ENCODE data around the gene MLC1.

The MLC1 gene

GRCh38 chr22:50047346-50047745 lies 37.9 kb downstream of the MLC1 start:
- Histone ChIP-seq H3K36me3 (ENCODE audit: insufficient read depth) (no peaks in the 10 kb centered on the region), H4K20me1 (ENCODE audit: insufficient read depth) (no peaks in the 10 kb centered on the region), H3K4me3 (IDR thresholded peaks at IDR 0.05; ENCODE audit: insufficient read depth, low read depth, low read length) (no peak overlapping the region), H3K27ac (no peak overlapping the region), H3K4me2 (no peak overlapping the region), H2AFZ (ENCODE audit: low read depth) (no peak overlapping the region), H3K4me1 (ENCODE audit: low read depth, poor library complexity, severe bottlenecking) (no peaks in the 10 kb centered on the region), H3K79me2 (ENCODE audit: insufficient read depth, low read depth) (no peaks in the 10 kb centered on the region), H3K27me3 (ENCODE audit: insufficient read depth, low read depth) (peaks cover 2% of the 10 kb centered on the region; the same call in 1 of the 2 replicates), H3K9ac (no peak overlapping the region)
- TF ChIP-seq, protein P1, sequence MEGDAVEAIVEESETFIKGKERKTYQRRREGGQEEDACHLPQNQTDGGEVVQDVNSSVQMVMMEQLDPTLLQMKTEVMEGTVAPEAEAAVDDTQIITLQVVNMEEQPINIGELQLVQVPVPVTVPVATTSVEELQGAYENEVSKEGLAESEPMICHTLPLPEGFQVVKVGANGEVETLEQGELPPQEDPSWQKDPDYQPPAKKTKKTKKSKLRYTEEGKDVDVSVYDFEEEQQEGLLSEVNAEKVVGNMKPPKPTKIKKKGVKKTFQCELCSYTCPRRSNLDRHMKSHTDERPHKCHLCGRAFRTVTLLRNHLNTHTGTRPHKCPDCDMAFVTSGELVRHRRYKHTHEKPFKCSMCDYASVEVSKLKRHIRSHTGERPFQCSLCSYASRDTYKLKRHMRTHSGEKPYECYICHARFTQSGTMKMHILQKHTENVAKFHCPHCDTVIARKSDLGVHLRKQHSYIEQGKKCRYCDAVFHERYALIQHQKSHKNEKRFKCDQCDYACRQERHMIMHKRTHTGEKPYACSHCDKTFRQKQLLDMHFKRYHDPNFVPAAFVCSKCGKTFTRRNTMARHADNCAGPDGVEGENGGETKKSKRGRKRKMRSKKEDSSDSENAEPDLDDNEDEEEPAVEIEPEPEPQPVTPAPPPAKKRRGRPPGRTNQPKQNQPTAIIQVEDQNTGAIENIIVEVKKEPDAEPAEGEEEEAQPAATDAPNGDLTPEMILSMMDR (conservative IDR thresholded peaks at IDR 0.05; ENCODE audit: low read depth, low read length) = no peak

GRCh38 chr22:50046481-50047245 lies 38.6 kb downstream of the MLC1 start:
- no peaks in the 10 kb centered on the region for H3K36me3 ChIP-seq (ENCODE audit: insufficient read depth)
- H3K9ac ChIP-seq = no peak overlapping the region
- H3K4me2 ChIP-seq = no peak overlapping the region
- no peak overlapping the region for H3K27ac ChIP-seq
- H3K4me3 ChIP-seq (IDR thresholded peaks at IDR 0.05; ENCODE audit: insufficient read depth, low read depth, low read length) = no peak overlapping the region
- H3K79me2 ChIP-seq (ENCODE audit: insufficient read depth, low read depth) = no peaks in the 10 kb centered on the region
- no peaks in the 10 kb centered on the region for H3K4me1 ChIP-seq (ENCODE audit: low read depth, poor library complexity, severe bottlenecking)
- H4K20me1 ChIP-seq (ENCODE audit: insufficient read depth) = no peaks in the 10 kb centered on the region
- peaks cover 2% of the 10 kb centered on the region; the same call in 1 of the 2 replicates for H3K27me3 ChIP-seq (ENCODE audit: insufficient read depth, low read depth)
- no peak overlapping the region for H2AFZ ChIP-seq (ENCODE audit: low read depth)
- TF ChIP-seq, protein P1 (conservative IDR thresholded peaks at IDR 0.05; ENCODE audit: low read depth, low read length) = no peak

DNA sequence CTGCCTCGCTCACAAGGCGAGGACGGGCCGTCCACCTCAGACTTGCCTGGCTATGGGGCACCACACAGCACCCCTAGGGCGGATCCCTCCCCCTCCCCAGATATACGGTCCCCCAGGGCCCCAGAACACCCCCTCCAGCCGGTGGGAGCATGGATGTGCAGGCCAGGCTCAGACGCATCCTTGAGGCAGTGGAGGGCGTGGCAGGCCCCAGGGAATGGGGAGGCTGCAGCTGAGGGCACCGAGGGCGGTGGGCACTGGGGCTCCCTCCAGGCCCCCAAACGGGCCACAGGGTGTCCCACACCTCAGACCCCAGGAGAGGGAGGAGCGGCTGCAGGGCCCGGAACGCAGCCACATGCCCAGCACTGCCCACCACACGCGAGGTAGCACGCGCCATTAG lies 39.2 kb downstream of the MLC1 start:
- no peak overlapping the region for H3K4me2 ChIP-seq
- H3K27me3 ChIP-seq (ENCODE audit: insufficient read depth, low read depth) = no peaks in the 10 kb centered on the region
- H2AFZ ChIP-seq (ENCODE audit: low read depth) = no peak overlapping the region
- H3K27ac ChIP-seq = no peak overlapping the region
- H3K36me3 ChIP-seq (ENCODE audit: insufficient read depth) = no peaks in the 10 kb centered on the region
- H3K4me3 ChIP-seq (IDR thresholded peaks at IDR 0.05; ENCODE audit: insufficient read depth, low read depth, low read length) = no peak overlapping the region
- H3K4me1 ChIP-seq (ENCODE audit: low read depth, poor library complexity, severe bottlenecking) = no peaks in the 10 kb centered on the region
- H3K9ac ChIP-seq = no peak overlapping the region
- no peaks in the 10 kb centered on the region for H3K79me2 ChIP-seq (ENCODE audit: insufficient read depth, low read depth)
- no peaks in the 10 kb centered on the region for H4K20me1 ChIP-seq (ENCODE audit: insufficient read depth)
- TF ChIP-seq, protein P1 (conservative IDR thresholded peaks at IDR 0.05; ENCODE audit: low read depth, low read length) = no peak

GRCh38 chr22:50045211-50046018 lies 39.8 kb downstream of the MLC1 start:
- H3K79me2 ChIP-seq (ENCODE audit: insufficient read depth, low read depth) = no peaks in the 10 kb centered on the region
- H3K4me1 ChIP-seq (ENCODE audit: low read depth, poor library complexity, severe bottlenecking) = no peaks in the 10 kb centered on the region
- no peak overlapping the region for H3K9ac ChIP-seq
- TF ChIP-seq, protein P1 (conservative IDR thresholded peaks at IDR 0.05; ENCODE audit: low read depth, low read length) = no peak
- H3K4me3 ChIP-seq (IDR thresholded peaks at IDR 0.05; ENCODE audit: insufficient read depth, low read depth, low read length) = no peak overlapping the region
- no peaks in the 10 kb centered on the region for H3K36me3 ChIP-seq (ENCODE audit: insufficient read depth)
- H3K27ac ChIP-seq = no peak overlapping the region
- no peaks in the 10 kb centered on the region for H4K20me1 ChIP-seq (ENCODE audit: insufficient read depth)
- no peak overlapping the region for H2AFZ ChIP-seq (ENCODE audit: low read depth)
- no peaks in the 10 kb centered on the region for H3K27me3 ChIP-seq (ENCODE audit: insufficient read depth, low read depth)
- no peak overlapping the region for H3K4me2 ChIP-seq
